Mesendoderm (in vitro differentiated cells): ENCODE measurements around the gene TSPAN31.

Experiments used
- DNase-seq: peaks from one replicate; pipeline ENCODE4 v3.0.0; 2013
- H2AK5ac ChIP-seq: 2 replicates; pipeline ENCODE4 v1.6.1; 2013; ENCODE audit warnings: low read length, inconsistent platforms
- H2BK120ac ChIP-seq: 2 replicates; pipeline ENCODE4 v1.6.1; 2013; ENCODE audit warnings: low read depth, mild to moderate bottlenecking, low read length, moderate library complexity, mixed read lengths
- H2BK15ac ChIP-seq: replicated peaks from 2 replicates; pipeline ENCODE4 v1.6.1; 2013; ENCODE audit warnings: low read depth, mild to moderate bottlenecking, moderate library complexity
- H2BK5ac ChIP-seq: 2 replicates; pipeline ENCODE4 v1.6.1; 2013; ENCODE audit warnings: low read length, inconsistent platforms
- H3K18ac ChIP-seq: 2 replicates; pipeline ENCODE4 v1.6.1; 2013; ENCODE audit warnings: mild to moderate bottlenecking, low read length, mixed read lengths
- H3K23ac ChIP-seq: one replicate; pipeline ENCODE4 v1.6.1; 2013; ENCODE audit warnings: low read length
- H3K27ac ChIP-seq: 2 replicates; pipeline ENCODE4 v1.5.1; 2013; ENCODE audit warnings: low read depth, mild to moderate bottlenecking, inconsistent platforms, low read length, moderate library complexity
- H3K27me3 ChIP-seq: 2 replicates; pipeline ENCODE4 v1.6.1; 2013; ENCODE audit warnings: low read length, control low read depth, mild to moderate bottlenecking, inconsistent platforms; ENCODE audit not compliant: insufficient read depth, poor library complexity
- H3K36me3 ChIP-seq: 2 replicates; pipeline ENCODE4 v1.6.1; 2013; ENCODE audit warnings: low read length, inconsistent platforms; ENCODE audit not compliant: control insufficient read depth, insufficient read depth
- H3K4ac ChIP-seq: one replicate; pipeline ENCODE4 v1.6.1; 2013; ENCODE audit warnings: low read depth, mild to moderate bottlenecking, low read length, moderate library complexity
- H3K4me1 ChIP-seq: 2 replicates; pipeline ENCODE4 v1.6.1; 2013; ENCODE audit warnings: low read depth, low read length, inconsistent platforms; ENCODE audit not compliant: control insufficient read depth
- H3K4me2 ChIP-seq: 2 replicates; pipeline ENCODE4 v1.6.1; 2013; ENCODE audit warnings: low read length
- H3K4me3 ChIP-seq: 2 replicates; pipeline ENCODE4 v1.5.1; 2013; ENCODE audit warnings: mild to moderate bottlenecking, low read length
- H3K56ac ChIP-seq: one replicate; pipeline ENCODE4 v1.6.1; 2013; ENCODE audit warnings: low read length
- H3K79me1 ChIP-seq: 2 replicates; pipeline ENCODE4 v1.6.1; 2013; ENCODE audit warnings: low read length, inconsistent platforms
- H3K79me2 ChIP-seq: 2 replicates; pipeline ENCODE4 v1.6.1; 2013; ENCODE audit warnings: mild to moderate bottlenecking, low read length; ENCODE audit not compliant: control insufficient read depth, insufficient read depth
- H3K9ac ChIP-seq: 2 replicates; pipeline ENCODE4 v1.6.1; 2013; ENCODE audit warnings: low read length, inconsistent platforms
- H4K5ac ChIP-seq: one replicate; pipeline ENCODE4 v1.6.1; 2013; ENCODE audit warnings: low read length
- H4K8ac ChIP-seq: one replicate; pipeline ENCODE4 v1.6.1; 2013; ENCODE audit warnings: low read depth, mild to moderate bottlenecking, control low read depth, low read length, moderate library complexity
- WGBS: extraction: QIAGEN DNeasy Blood & Tissue Kit; methylation state at CpG from one replicate; pipeline ENCODE4 v1.1.7; 2013; ENCODE audit warnings: low lambda C conversion rate, missing lambda C conversion rate; ENCODE audit not compliant: insufficient coverage; ENCODE audit errors: extremely low coverage; 5-methylcytosine and 5-hydroxymethylcytosine counted together

Gene TSPAN31

GRCh38 chr12:57756406-57757341 lies 11.8 kb downstream of the TSPAN31 start:
- peak; percentile 75 for DNase-seq

GRCh38 chr12:57757771-57758170 lies 12.9 kb downstream of the TSPAN31 start:
- H3K27me3 ChIP-seq = peaks cover 16% of the 10 kb centered on the region
- no peak overlapping the region for H3K23ac ChIP-seq
- H3K4me1 ChIP-seq = peaks cover 2% of the 10 kb centered on the region
- no peaks in the 10 kb centered on the region for H3K79me2 ChIP-seq
- H3K4me3 ChIP-seq = no peak overlapping the region
- H2BK5ac ChIP-seq = no peak overlapping the region
- H3K18ac ChIP-seq = no peak overlapping the region
- no peak overlapping the region for H3K9ac ChIP-seq
- whole genome bisulfite sequencing = no CpG with 5 or more reads among the region's 4 CpGs
- no peak overlapping the region for H2AK5ac ChIP-seq
- H2BK120ac ChIP-seq = no peak overlapping the region
- H3K56ac ChIP-seq = no peak overlapping the region
- H3K4me2 ChIP-seq = no peak overlapping the region
- no peak overlapping the region for H3K27ac ChIP-seq
- no peak overlapping the region for H2BK15ac ChIP-seq
- no peak overlapping the region for H4K5ac ChIP-seq
- no peak for DNase-seq
- H3K79me1 ChIP-seq = no peaks in the 10 kb centered on the region
- H4K8ac ChIP-seq = no peak overlapping the region
- H3K4ac ChIP-seq = no peak overlapping the region
- no peaks in the 10 kb centered on the region for H3K36me3 ChIP-seq

More at GRCh38 chr12:57756406-57757341, 11.8 kb downstream of the TSPAN31 start:
- H3K4me3 ChIP-seq = no peak overlapping the region
- no peak overlapping the region for H3K18ac ChIP-seq
- no peak overlapping the region for H3K4ac ChIP-seq
- H3K27me3 ChIP-seq = peaks cover 16% of the 10 kb centered on the region
- no peak overlapping the region for H2BK15ac ChIP-seq
- H3K4me2 ChIP-seq = no peak overlapping the region
- H3K79me1 ChIP-seq = no peaks in the 10 kb centered on the region
- no peak overlapping the region for H3K23ac ChIP-seq
- no peak overlapping the region for H2BK5ac ChIP-seq
- no peak overlapping the region for H4K5ac ChIP-seq
- no peak overlapping the region for H3K9ac ChIP-seq
- H2BK120ac ChIP-seq = no peak overlapping the region
- H3K27ac ChIP-seq = no peak overlapping the region
- no peak overlapping the region for H2AK5ac ChIP-seq
- no peak overlapping the region for H4K8ac ChIP-seq
- WGBS = no CpG with 5 or more reads among the region's 22 CpGs
- H3K79me2 ChIP-seq = peaks cover 3% of the 10 kb centered on the region
- no peak overlapping the region for H3K56ac ChIP-seq
- H3K4me1 ChIP-seq = peaks cover 4% of the 10 kb centered on the region
- H3K36me3 ChIP-seq = no peaks in the 10 kb centered on the region

GRCh38 chr12:57758552-57759359 lies 13.9 kb downstream of the TSPAN31 start:
- peaks cover 18% of the 10 kb centered on the region for H3K27me3 ChIP-seq
- H3K9ac ChIP-seq = no peak overlapping the region
- WGBS = no CpG with 5 or more reads among the region's 25 CpGs
- H3K4me3 ChIP-seq = no peak overlapping the region
- H3K4ac ChIP-seq = no peak overlapping the region
- H4K5ac ChIP-seq = no peak overlapping the region
- no peak overlapping the region for H3K4me2 ChIP-seq
- H2BK15ac ChIP-seq = no peak overlapping the region
- H2BK5ac ChIP-seq = no peak overlapping the region
- no peak overlapping the region for H3K23ac ChIP-seq
- no peaks in the 10 kb centered on the region for H3K79me2 ChIP-seq
- H3K18ac ChIP-seq = no peak overlapping the region
- H3K36me3 ChIP-seq = no peaks in the 10 kb centered on the region
- no peak for DNase-seq
- no peaks in the 10 kb centered on the region for H3K4me1 ChIP-seq
- H3K79me1 ChIP-seq = no peaks in the 10 kb centered on the region
- no peak overlapping the region for H2BK120ac ChIP-seq
- no peak overlapping the region for H3K56ac ChIP-seq
- H3K27ac ChIP-seq = no peak overlapping the region
- no peak overlapping the region for H2AK5ac ChIP-seq
- no peak overlapping the region for H4K8ac ChIP-seq

GRCh38 chr12:57759360-57759980 lies 14.6 kb downstream of the TSPAN31 start:
- Histone ChIP-seq H3K23ac (no peak overlapping the region), H3K4me1 (no peaks in the 10 kb centered on the region), H3K36me3 (no peaks in the 10 kb centered on the region), H3K56ac (no peak overlapping the region), H3K27me3 (peaks cover 18% of the 10 kb centered on the region), H3K79me1 (no peaks in the 10 kb centered on the region), H3K4me3 (no peak overlapping the region), H2BK15ac (no peak overlapping the region), H3K18ac (no peak overlapping the region), H3K79me2 (no peaks in the 10 kb centered on the region), H2BK5ac (no peak overlapping the region), H3K9ac (no peak overlapping the region), H4K5ac (no peak overlapping the region), H2AK5ac (no peak overlapping the region), H3K4me2 (no peak overlapping the region), H4K8ac (no peak overlapping the region), H3K4ac (no peak overlapping the region), H2BK120ac (no peak overlapping the region), H3K27ac (no peak overlapping the region)
- peak; percentile 59 for DNase-seq
- no CpG with 5 or more reads among the region's 3 CpGs for WGBS

GRCh38 chr12:57760347-57760982 lies 15.6 kb downstream of the TSPAN31 start:
- DNase-seq = no peak
- H3K27me3 ChIP-seq = peaks cover 21% of the 10 kb centered on the region
- WGBS = no CpG with 5 or more reads among the region's 3 CpGs

More at GRCh38 chr12:57760347-57760982, 15.6 kb downstream of the TSPAN31 start:
- no peak overlapping the region for H2BK120ac ChIP-seq
- H3K36me3 ChIP-seq = no peaks in the 10 kb centered on the region
- no peak overlapping the region for H3K9ac ChIP-seq
- H2BK5ac ChIP-seq = no peak overlapping the region
- H3K79me1 ChIP-seq = no peaks in the 10 kb centered on the region
- no peak overlapping the region for H2AK5ac ChIP-seq
- H3K4me2 ChIP-seq = no peak overlapping the region
- no peak overlapping the region for H4K8ac ChIP-seq
- H3K27ac ChIP-seq = no peak overlapping the region
- no peak overlapping the region for H3K56ac ChIP-seq
- no peak overlapping the region for H3K18ac ChIP-seq
- H3K23ac ChIP-seq = no peak overlapping the region
- no peaks in the 10 kb centered on the region for H3K79me2 ChIP-seq
- H3K4me3 ChIP-seq = no peak overlapping the region
- peaks cover 2% of the 10 kb centered on the region for H3K4me1 ChIP-seq
- H3K4ac ChIP-seq = no peak overlapping the region
- no peak overlapping the region for H2BK15ac ChIP-seq
- H4K5ac ChIP-seq = no peak overlapping the region
